ENCODE measurements around the gene DESI2.

Gene DESI2

DNA sequence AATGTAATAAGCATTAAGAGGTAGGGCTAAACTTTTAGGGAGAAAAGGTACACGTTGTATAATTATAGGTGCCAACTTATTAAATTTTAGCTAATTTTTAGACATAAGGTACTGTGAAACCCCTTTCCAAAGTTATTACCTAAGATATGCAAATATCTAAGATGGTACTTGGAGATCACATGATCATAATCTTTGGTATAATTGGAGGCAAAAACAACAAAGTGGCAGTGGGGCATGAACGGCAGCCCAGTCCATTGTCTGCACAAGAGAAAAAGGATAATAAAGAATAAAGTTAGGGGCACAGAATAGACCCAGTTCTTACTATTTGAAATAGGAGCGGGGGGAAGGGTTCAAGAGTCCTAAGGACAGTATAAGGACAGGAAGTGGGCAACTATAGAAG lies 51.2 kb downstream of the DESI2 start:
- Histone ChIP-seq H3K27ac (replicated peaks) (no peak overlapping the region), H3K4me3 (replicated peaks; ENCODE audit: insufficient read depth, low read length) (no peak overlapping the region), H3K27me3 (ENCODE audit: insufficient read depth, poor library complexity, severe bottlenecking) (no peaks in the 10 kb centered on the region)
- no peak for TF ChIP-seq GABPA (IDR thresholded peaks at IDR 0.05; ENCODE audit: low read depth)
- TF ChIP-seq POLR2AphosphoS5 (IDR thresholded peaks at IDR 0.05; ENCODE audit: low read depth) = no peak
- TF ChIP-seq, protein P1, sequence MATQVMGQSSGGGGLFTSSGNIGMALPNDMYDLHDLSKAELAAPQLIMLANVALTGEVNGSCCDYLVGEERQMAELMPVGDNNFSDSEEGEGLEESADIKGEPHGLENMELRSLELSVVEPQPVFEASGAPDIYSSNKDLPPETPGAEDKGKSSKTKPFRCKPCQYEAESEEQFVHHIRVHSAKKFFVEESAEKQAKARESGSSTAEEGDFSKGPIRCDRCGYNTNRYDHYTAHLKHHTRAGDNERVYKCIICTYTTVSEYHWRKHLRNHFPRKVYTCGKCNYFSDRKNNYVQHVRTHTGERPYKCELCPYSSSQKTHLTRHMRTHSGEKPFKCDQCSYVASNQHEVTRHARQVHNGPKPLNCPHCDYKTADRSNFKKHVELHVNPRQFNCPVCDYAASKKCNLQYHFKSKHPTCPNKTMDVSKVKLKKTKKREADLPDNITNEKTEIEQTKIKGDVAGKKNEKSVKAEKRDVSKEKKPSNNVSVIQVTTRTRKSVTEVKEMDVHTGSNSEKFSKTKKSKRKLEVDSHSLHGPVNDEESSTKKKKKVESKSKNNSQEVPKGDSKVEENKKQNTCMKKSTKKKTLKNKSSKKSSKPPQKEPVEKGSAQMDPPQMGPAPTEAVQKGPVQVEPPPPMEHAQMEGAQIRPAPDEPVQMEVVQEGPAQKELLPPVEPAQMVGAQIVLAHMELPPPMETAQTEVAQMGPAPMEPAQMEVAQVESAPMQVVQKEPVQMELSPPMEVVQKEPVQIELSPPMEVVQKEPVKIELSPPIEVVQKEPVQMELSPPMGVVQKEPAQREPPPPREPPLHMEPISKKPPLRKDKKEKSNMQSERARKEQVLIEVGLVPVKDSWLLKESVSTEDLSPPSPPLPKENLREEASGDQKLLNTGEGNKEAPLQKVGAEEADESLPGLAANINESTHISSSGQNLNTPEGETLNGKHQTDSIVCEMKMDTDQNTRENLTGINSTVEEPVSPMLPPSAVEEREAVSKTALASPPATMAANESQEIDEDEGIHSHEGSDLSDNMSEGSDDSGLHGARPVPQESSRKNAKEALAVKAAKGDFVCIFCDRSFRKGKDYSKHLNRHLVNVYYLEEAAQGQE (IDR thresholded peaks at IDR 0.05; ENCODE audit: insufficient replicate concordance, low read depth) = no peak
- no peak for TF ChIP-seq CTCF (IDR thresholded peaks at IDR 0.05; ENCODE audit: insufficient read depth, low read length)
- TF ChIP-seq SPI1 (IDR thresholded peaks at IDR 0.05; ENCODE audit: borderline replicate concordance, low read depth) = no peak
- no peak for DNase-seq (ENCODE audit: low read depth in 1 of 2, low spot score in 1 of 2)

- no peaks in the 10 kb centered on the region for H3K27me3 ChIP-seq (ENCODE audit: insufficient read depth, poor library complexity, severe bottlenecking)
- TF ChIP-seq CTCF (IDR thresholded peaks at IDR 0.05; ENCODE audit: insufficient read depth, low read length) = no peak
- no peak for TF ChIP-seq POLR2AphosphoS5 (IDR thresholded peaks at IDR 0.05; ENCODE audit: low read depth)
- no peak for TF ChIP-seq GABPA (IDR thresholded peaks at IDR 0.05; ENCODE audit: low read depth)
- TF ChIP-seq SPI1 (IDR thresholded peaks at IDR 0.05; ENCODE audit: borderline replicate concordance, low read depth) = no peak
- no peak overlapping the region for H3K27ac ChIP-seq (replicated peaks)
- no peak for DNase-seq (ENCODE audit: low read depth in 1 of 2, low spot score in 1 of 2)
- no peak overlapping the region for H3K4me3 ChIP-seq (replicated peaks; ENCODE audit: insufficient read depth, low read length)
Observed at GRCh38 chr1:244705261-244706234, 52.6 kb downstream of the DESI2 start.

DNA sequence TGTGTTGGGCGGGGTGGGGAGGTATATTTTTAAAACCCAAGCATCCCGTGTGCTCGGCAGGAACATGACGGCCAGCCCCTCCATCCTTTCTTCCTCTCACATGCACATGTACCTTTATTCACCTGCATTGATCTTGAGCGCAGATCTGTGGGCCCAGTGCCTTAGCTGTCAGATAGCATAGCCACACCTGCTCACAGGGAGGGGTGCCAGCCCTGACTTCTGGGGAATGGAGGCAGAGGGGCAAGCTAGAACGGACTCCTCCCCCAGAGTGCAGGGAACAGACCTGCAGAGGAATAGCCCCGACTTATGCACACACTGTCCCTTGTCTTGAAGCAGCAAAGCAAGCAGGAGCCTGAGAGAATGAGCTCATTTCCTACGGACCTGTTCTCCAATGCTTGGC lies 56.1 kb downstream of the DESI2 start:
- Histone ChIP-seq H3K4me3 (replicated peaks; ENCODE audit: insufficient read depth, low read length) (no peak overlapping the region), H3K27me3 (ENCODE audit: insufficient read depth, poor library complexity, severe bottlenecking) (no peaks in the 10 kb centered on the region), H3K27ac (replicated peaks) (no peak overlapping the region)
- TF ChIP-seq SPI1 (IDR thresholded peaks at IDR 0.05; ENCODE audit: borderline replicate concordance, low read depth) (no peak), CTCF (IDR thresholded peaks at IDR 0.05; ENCODE audit: insufficient read depth, low read length) (no peak), POLR2AphosphoS5 (IDR thresholded peaks at IDR 0.05; ENCODE audit: low read depth) (no peak), GABPA (IDR thresholded peaks at IDR 0.05; ENCODE audit: low read depth) (no peak)
- TF ChIP-seq, protein P1 (IDR thresholded peaks at IDR 0.05; ENCODE audit: insufficient replicate concordance, low read depth) = no peak
- DNase-seq (ENCODE audit: low read depth in 1 of 2, low spot score in 1 of 2) = no peak

Data from HL-60 (cell line).